ENCODE measurements around the gene STYXL2.

DNA sequence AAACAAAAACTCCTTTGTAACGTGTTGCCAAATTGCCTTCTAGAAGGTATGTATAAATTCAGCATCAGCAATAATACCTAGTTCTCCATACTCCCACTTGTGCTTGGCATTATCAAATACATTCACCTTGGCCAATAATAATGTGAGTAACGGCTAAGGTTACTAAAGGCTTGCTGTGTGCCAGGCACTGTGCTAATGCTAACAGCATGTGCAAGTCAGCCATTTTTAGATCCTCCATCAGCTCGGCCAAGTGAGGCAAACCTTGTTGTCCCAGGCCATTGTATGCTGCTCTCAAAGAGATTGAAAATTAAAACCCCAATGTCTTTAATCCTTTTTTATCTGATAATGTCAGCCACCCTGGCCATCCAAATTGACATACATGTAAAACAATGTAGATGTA lies 48.1 kb downstream of the STYXL2 start:
- TF ChIP-seq, protein P1, sequence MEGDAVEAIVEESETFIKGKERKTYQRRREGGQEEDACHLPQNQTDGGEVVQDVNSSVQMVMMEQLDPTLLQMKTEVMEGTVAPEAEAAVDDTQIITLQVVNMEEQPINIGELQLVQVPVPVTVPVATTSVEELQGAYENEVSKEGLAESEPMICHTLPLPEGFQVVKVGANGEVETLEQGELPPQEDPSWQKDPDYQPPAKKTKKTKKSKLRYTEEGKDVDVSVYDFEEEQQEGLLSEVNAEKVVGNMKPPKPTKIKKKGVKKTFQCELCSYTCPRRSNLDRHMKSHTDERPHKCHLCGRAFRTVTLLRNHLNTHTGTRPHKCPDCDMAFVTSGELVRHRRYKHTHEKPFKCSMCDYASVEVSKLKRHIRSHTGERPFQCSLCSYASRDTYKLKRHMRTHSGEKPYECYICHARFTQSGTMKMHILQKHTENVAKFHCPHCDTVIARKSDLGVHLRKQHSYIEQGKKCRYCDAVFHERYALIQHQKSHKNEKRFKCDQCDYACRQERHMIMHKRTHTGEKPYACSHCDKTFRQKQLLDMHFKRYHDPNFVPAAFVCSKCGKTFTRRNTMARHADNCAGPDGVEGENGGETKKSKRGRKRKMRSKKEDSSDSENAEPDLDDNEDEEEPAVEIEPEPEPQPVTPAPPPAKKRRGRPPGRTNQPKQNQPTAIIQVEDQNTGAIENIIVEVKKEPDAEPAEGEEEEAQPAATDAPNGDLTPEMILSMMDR (IDR thresholded peaks at IDR 0.05): no peak
- TF ChIP-seq POLR2A (IDR thresholded peaks at IDR 0.05) (no peak), POLR2AphosphoS5 (IDR thresholded peaks at IDR 0.05) (no peak)
